ENCODE data around the gene RBM20.
"Not testable (repeated sequence)": the region's sequence is repeated elsewhere in the genome, so short reads cannot be mapped to it uniquely, and the experiment has no call there.

Gene RBM20

GRCh38 chr10:110625951-110626855, 17.9 kb upstream of the RBM20 start:
- FAIRE-seq, result no peak

DNA sequence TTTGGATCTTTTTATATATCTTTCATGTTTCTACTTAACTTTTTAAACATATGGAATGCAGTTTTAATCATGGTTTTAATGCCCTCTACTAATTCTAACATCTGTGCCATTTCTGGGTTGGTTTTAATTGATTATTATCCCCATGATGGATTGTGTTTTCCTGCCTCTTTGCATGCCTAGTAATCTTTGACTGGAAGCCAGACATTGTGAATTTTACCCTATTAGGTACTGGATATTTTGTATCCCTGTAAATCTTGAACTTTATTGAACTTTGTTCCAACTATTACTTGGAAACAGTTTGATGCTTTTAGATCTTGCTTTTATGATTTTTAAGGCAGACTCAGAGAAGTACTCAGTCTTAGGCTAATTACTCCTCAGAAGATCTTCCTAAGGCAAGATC, 16.0 kb upstream of the RBM20 start:
- no peak for FAIRE-seq

DNA sequence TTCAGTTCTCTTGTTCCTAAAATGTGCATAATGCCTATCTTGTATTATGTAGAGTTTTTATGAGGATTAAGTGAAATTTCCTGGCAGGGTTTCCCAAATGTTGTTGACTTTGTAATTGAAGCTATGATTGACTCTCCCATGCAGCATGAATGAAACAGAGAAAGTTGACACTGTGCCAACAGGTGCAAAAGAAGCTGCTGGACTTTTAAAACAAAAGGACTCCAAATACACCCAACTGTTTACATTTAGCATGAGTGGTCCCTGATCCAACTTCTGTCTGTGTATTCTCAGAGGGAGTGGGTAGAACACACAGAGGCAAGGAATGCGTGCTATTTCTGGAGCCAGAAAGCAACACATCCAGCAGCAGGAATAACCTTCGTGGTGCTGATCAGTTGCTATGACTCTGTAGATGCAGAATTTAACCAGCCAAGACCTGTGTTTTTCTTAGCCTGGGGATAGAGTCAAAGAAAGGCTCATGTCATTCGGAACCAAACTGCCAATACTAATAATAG, 14.4 kb upstream of the RBM20 start:
- FAIRE-seq, result no peak

DNA sequence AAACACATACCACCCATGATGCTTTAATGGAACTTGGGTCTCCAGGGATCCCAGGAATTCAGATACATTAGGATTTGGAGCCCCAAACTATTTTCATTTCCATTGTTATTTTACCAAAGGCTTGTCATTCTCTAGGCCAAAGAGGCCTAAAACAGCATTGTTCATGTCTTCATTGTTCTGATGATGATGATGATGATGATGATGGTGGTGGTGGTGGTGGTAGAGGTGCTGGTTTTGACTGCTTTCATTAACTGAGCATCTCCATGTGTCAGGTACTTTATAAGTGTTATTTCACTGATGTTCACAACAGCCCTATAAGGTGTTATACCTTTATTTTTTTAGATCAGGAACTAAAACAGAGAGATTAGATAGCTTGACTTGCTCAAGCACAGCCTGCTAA, 12.2 kb upstream of the RBM20 start:
- no peak for FAIRE-seq

DNA sequence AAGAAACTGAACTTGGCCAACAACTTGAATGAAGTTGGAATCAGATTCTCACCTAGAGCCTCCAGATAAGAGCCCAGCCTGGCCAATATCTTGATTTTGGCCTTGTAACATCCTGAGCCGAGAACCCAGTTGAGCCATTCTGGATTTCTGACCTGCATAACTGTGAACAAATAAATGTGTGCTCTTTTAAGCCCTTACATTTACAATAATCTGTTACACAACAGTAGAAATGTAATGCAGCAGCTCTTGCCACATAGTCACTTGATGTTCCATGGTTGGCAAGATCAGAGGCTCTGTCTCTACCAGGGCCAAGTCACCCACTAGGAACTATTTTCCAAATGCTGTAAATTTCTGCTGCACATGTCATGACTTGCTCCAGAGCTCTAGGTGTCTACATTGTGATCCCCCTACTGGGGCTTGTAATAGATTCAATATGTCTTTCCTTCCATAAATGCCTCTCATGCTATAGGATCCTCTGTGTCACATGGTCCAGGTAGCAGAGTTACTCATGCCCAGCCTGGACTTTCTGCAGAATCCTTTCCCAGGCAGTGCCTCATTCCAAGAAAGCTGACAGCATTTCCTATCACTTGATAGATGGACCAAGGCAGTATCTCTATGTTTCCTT, 11.4 kb upstream of the RBM20 start:
- FAIRE-seq, result no peak

GRCh38 chr10:110634527-110635209, 9.5 kb upstream of the RBM20 start:
- no peak for FAIRE-seq

DNA sequence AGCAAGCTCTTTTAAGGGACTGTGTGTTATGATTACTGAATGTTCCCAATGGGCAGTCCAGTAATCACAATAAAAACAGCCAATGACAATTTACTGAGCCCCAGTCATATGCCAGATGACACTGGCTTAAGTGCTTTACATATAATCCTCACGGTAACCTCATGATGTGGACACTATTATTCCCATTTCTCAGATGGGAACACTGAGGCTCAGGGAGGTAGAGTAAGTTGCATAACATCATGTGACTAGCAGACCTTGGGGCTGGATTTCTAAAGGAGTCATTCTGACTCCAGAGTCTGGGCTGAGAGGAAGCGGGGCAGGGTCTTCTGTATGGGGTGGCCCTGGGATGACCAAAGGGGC, 7.6 kb upstream of the RBM20 start:
- FAIRE-seq, result no peak

DNA sequence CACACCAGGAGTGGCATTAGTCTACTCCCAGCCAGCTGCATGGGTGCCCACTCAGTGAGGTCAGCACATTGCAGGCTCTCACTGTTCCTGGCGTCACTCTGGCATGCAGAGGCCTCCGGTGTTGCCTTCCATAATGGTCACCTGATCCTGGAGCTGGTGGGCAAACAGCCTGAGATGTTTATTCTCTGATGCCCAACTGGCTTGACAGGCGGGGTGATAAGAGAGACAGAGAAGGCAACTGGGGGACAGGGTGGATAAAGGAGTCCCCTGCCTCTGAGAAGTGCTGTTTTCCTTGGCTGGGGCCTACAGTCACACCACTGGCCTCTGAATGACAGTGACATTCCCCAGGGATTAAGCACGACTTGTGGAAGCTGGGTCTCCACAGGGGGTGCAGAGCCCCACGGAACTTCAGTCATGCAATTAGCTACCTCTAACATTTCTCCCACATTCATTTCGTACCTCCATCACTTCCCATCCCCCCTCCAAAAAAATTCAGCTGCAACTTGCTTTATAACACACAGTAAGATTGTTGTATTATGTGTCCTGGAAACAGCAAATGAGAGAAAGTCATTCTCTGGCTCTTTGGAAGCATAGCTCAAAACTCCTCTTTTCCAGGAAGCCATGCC, 7.1 kb upstream of the RBM20 start:
- FAIRE-seq, result no peak

DNA sequence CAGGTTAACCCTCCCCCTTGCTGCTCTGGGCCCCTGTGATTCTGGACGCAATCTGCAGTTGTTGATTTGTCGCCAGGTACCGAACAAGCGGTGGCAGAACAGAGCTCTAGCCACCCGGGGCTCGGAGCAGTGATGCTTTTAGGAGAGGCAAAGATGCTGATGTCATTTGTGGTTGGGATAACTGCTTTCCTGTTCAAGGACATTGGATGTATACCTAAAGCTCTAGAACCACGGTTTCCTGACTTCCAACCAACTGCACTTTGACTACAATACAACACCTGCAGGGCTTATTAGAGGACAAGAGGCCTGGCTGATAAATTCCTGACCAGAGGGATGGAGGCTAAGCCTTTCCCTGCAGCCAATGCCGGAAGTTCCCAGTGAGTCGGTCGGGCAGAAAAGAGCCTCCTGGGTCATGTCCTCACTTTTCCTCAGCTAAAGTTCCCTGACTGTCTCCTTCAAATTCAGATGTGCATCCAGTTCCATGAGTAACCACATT, 6.5 kb upstream of the RBM20 start:
- FAIRE-seq, result no peak

DNA sequence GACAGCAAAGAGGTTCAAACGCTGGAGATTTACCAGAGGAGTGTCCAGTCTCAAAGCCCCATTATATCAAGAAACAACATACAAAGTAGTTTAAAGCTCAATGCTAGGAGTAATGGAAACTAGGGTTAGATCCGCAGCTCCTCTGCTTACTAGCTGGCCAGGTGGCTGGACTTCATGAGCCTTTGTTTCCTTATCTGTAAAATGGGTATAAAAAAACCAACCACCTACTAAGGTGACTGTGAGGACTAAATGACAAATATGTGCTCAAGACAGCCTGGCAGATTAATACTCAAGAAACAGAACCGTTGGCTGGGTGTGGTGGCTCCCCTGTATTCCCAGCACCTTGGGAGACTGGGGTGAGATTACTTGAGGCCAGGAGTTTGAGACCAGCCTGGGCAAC, 5.8 kb upstream of the RBM20 start:
- FAIRE-seq, result no peak

DNA sequence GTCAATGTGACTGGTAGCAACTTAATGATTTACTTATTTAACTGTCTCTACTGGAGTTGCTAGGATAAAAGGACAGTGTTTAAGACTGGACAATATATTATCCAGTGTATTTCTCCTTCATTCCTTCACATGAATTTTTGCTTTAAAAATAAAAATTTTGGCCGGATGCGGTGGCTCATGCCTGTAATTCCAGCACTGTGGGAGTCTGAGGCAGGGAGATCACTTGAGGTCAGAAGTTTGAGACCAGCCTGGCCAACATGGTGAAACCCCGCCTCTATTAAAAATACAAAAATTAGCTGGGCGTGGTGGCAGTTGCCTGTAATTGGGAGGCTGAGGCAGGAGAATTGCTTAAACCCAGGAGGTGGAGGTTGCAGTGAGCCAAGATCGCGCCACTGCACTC, 5.1 kb upstream of the RBM20 start:
- FAIRE-seq, result not testable (repeated sequence)

DNA sequence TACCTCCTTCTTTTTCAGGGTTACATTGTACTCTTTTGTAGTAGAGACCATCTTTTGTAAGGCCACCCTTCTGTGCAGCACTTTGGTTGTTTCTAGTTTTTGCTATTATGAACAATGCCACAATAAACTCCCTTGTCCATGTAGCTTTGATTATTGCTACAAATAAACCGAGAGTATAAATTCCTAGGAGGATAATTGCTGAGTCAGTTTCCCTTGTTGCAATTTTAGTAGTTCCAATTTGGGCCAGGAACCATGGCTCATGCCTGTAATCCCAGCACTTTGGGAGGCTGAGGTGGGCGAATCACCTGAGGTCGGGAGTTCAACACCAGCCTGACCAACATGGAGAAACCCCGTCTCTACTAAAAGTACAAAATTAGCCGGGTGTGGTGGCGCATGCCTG, 4.3 kb upstream of the RBM20 start:
- not testable (repeated sequence) for FAIRE-seq

GRCh38 chr10:110641256-110641655, 2.9 kb upstream of the RBM20 start:
- FAIRE-seq, result no peak

DNA sequence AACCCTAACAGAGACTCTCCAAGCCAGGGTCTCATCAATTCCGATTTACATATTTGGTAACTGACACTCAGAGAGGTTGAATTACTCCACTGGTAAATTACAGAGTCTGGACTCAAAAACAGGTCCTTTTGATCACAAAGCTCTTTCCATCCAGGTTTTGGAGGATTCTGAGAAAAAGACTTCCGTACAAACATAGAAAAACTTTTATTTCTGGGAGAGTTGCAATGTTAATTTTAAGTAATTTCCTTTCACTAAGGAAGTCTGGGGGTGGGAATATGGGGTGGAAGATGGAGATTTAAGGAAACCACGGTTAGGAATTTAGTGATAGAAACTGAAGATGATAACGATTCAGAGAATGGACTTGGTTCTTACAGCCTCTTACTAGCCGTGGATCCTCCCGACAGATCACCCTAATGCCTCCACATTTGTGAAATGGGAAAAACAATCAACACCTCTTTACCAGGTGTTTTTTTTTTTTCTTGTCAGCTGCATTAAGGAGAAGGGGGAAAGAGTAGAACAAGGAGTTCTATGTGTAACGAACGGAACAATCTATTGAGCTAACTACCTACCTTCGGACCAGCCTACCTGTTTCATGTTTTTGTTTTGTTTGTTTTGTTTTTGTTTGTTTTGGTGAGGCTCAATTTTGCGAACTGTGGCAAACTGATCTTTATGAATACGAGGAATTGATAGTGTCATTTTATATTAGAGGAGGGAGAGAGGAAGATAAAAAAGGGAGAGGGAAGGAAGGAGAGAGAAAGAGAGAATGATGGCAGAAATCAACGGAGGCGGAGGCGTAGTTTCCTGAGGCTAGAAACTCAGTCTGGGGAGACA, 1.7 kb upstream of the RBM20 start:
- FAIRE-seq, result no peak

DNA sequence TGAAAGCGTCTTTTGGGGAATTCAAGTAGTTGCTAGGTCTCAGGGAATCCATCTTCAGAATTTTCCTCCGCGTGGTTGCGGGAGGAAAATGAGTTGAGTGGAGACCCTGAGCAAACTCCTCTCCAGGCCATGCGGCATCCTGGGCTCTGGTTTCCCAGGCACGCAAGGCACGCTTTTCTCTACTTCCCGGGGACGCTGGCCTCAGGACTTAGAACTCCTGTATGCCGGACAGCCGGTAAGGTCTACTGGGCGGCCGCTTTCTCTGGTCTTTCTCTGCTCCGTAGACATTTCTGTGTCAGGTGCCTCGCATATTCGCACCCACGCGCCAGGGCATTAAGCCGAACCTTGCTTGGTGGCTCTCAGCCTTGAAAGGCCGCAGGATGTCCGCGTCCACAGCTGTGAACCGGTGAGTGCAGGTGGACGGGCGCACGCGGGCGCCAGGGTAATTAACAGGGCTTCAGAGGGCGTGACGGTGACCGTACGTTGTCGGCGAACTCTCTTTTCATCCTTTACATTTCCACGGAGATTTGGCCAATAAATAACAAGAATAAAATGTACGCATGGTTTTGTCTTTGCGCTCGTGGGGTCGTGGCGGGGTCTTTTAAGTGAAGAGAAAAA, 992 bp upstream of the RBM20 start:
- no peak for FAIRE-seq

GRCh38 chr10:110644598-110645462, 694 bp downstream of the RBM20 start:
- no peak for FAIRE-seq

GRCh38 chr10:110646417-110647135, 2.4 kb downstream of the RBM20 start:
- no peak for FAIRE-seq

GRCh38 chr10:110647136-110647430, 2.9 kb downstream of the RBM20 start:
- no peak for FAIRE-seq

- no peak for FAIRE-seq
These were observed 4.7 kb downstream of the RBM20 start for GRCh38 chr10:110648692-110649346.

Data from TTC549 (cell line).